Adrenal gland (tissue), 12 donors: ENCODE data around the gene PPM1L. TPM values are rescaled to one million over a fixed set of nuclear protein-coding genes. Genes with fewer than 3 reads are reported as not detected.

Experiments
- DNase-seq, 7 donors: peaks; one replicate each; pipeline ENCODE4 v3.0.0-alpha.2; 2019 to 2020
- H3K27ac ChIP-seq, 5 donors: fragments of 200-600 bp; sonication (generic) in 4 of 5; 1 replicate in 3 of 5; 2 replicates in 2 of 5; pipeline versions ENCODE4 v1.5.1 to v1.8.0; 2016 to 2020; ENCODE audit warnings: mild to moderate bottlenecking in 1 of 5
- H3K27me3 ChIP-seq: fragments of 200-600 bp; 2 replicates; pipeline ENCODE4 v1.8.0; 2021
- H3K36me3 ChIP-seq, 2 donors: fragments of 200-600 bp; replicated peaks in 1 of 2; 1 replicate in 1 of 2; 2 replicates in 1 of 2; pipeline versions ENCODE4 v1.5.1 to v1.8.0; 2018 to 2022
- H3K4me1 ChIP-seq, 2 donors: fragments of 200-600 bp; replicated peaks in 1 of 2; 1 replicate in 1 of 2; 2 replicates in 1 of 2; pipeline versions ENCODE4 v1.5.1 to v1.8.0; 2018 to 2021
- H3K4me3 ChIP-seq, 4 donors: fragments of 200-600 bp; sonication (generic) in 3 of 4; one replicate each; pipeline ENCODE4 v1.5.1; 2016 to 2018
- H3K9me3 ChIP-seq, 3 donors: fragments of 200-600 bp; sonication (generic) in 1 of 3; replicated peaks in 1 of 3; 1 replicate in 2 of 3; 2 replicates in 1 of 3; pipeline versions ENCODE4 v1.5.1 to v1.8.0; 2016 to 2021
- CTCF ChIP-seq, 6 experiments: fragments of 450-650 bp in 4 of 6; fragments of 200-600 bp in 2 of 6; sonication (generic) in 1 of 6; IDR thresholded peaks; 1 replicate in 5 of 6; 2 replicates in 1 of 6; pipeline versions ENCODE4 v1.5.1 to v1.8.0; 2016 to 2021; ENCODE audit warnings: antibody characterized with exemption in 6 of 6, mild to moderate bottlenecking in 2 of 6, moderate library complexity in 1 of 6
- POLR2A ChIP-seq, 2 donors: fragments of 450-650 bp; IDR thresholded peaks; one replicate each; pipeline ENCODE4 v1.6.1; 2017; ENCODE audit warnings: antibody characterized with exemption in 2 of 2, mild to moderate bottlenecking in 2 of 2, moderate library complexity in 1 of 2
- WGBS, 4 donors: extraction: QIAGEN DNeasy Blood & Tissue Kit in 2 of 4; methylation state at CpG; one replicate each; pipeline versions ENCODE4 v1.1.5 to v1.1.7; 2013 to 2017; 5-methylcytosine and 5-hydroxymethylcytosine counted together
- intact Hi-C, 2 donors: fragments of 100-400 bp; cut with DNase I; formaldehyde crosslinking; loops; one replicate each; pipeline versions ENCODE4 v1.14.1 to v1.15.0; 2022 to 2023
- polyA plus RNA-seq, 3 donors: library from polyadenylated mRNA; stranded (reverse); fragments of 200-250 nt in 2 of 3; fragments of 350-450 nt in 1 of 3; fragmentation: Illumina TruSeq in 1 of 3; extraction: RNeasy Lipid Tissue Mini Kit (QIAGEN cat#74804) in 1 of 3; gene quantifications; one replicate each; pipeline ENCODE4 v1.2.3, GENCODE V29; 2013 to 2014
- total RNA-seq, 9 donors: library from RNA; depleted of rRNA in 4 of 9; stranded (reverse); fragments of >200 nt in 4 of 9; fragments of 120-200 nt in 1 of 9; fragmentation: NEBNext Ultra II Directional in 1 of 9; extraction: Animal tissue kit (Norgen Biotek cat#: 25700) in 1 of 9; gene quantifications; one replicate each; pipeline versions ENCODE4 v1.1.0 to v1.2.4, GENCODE V29; 2013 to 2023
- donor health status: healthy with polysubstance abuse.
- donor health status: Bipolar disorder and iron deficiency.
- donor health status: DM: yes; HTN: yes; CAD: no.
- donor health status: DM: no; HTN: no; CAD: no.
- donor health status: DM: no; HTN: no; CAD: no.
- donor health status: DM: yes; HTN: yes; CAD: no.

The PPM1L gene
- total and polyA plus RNA-seq, 12 donors: 2.4 to 53.6 (median 35.0) TPM

- DNase-seq: no peak
- no peaks in the 10 kb centered on the region for H3K27me3 ChIP-seq
- WGBS, 4 donors: 82 to 92% (median 91%) methylated on average over 5 to 11 of the region's 11 CpGs
- no peak overlapping the region for H3K4me3 ChIP-seq
- TF ChIP-seq POLR2A (IDR thresholded peaks at IDR 0.05) (no peak), CTCF (IDR thresholded peaks at IDR 0.05) (no peak)
- no peak overlapping the region for H3K27ac ChIP-seq
- no peaks in the 10 kb centered on the region for H3K36me3 ChIP-seq
- no peaks in the 10 kb centered on the region for H3K4me1 ChIP-seq
- intact Hi-C loops: no loop called here
- no peaks in the 10 kb centered on the region for H3K9me3 ChIP-seq
Measured at GRCh38 chr3:160719710-160720109, 36.3 kb upstream of the PPM1L start.

- Histone ChIP-seq H3K9me3 (no peaks in the 10 kb centered on the region), H3K36me3 (no peaks in the 10 kb centered on the region), H3K27me3 (no peaks in the 10 kb centered on the region), H3K4me1 (no peaks in the 10 kb centered on the region), H3K27ac (no peak overlapping the region), H3K4me3 (no peak overlapping the region)
- WGBS, 4 donors: 74 to 88% (median 82%) methylated on average over 1 to 5 of the region's 5 CpGs
- DNase-seq: no peak
- intact Hi-C loops: no loop called here
- no peak for TF ChIP-seq CTCF (IDR thresholded peaks at IDR 0.05)
- TF ChIP-seq POLR2A (IDR thresholded peaks at IDR 0.05): no peak
Measured at GRCh38 chr3:160720123-160720746, 35.8 kb upstream of the PPM1L start.

GRCh38 chr3:160722331-160722730 is 33.7 kb upstream of the PPM1L start:
- Histone ChIP-seq H3K4me3 (no peak overlapping the region), H3K4me1 (no peaks in the 10 kb centered on the region), H3K9me3 (no peaks in the 10 kb centered on the region), H3K27ac (no peak overlapping the region), H3K36me3 (no peaks in the 10 kb centered on the region), H3K27me3 (no peaks in the 10 kb centered on the region)
- 71 to 78% (median 74%) methylated on average over 2 of the region's 2 CpGs for WGBS, 4 donors
- intact Hi-C loops: no loop called here
- no peak for DNase-seq
- TF ChIP-seq CTCF (IDR thresholded peaks at IDR 0.05): no peak
- TF ChIP-seq POLR2A (IDR thresholded peaks at IDR 0.05): no peak

GRCh38 chr3:160725338-160725737 is 30.7 kb upstream of the PPM1L start:
- Histone ChIP-seq H3K36me3 (no peaks in the 10 kb centered on the region), H3K9me3 (no peaks in the 10 kb centered on the region), H3K27me3 (no peaks in the 10 kb centered on the region), H3K27ac (no peak overlapping the region), H3K4me1 (no peaks in the 10 kb centered on the region), H3K4me3 (no peak overlapping the region)
- 73 to 86% (median 76%) methylated on average over 2 of the region's 2 CpGs for WGBS, 4 donors
- DNase-seq: no peak
- TF ChIP-seq POLR2A (IDR thresholded peaks at IDR 0.05) (no peak), CTCF (IDR thresholded peaks at IDR 0.05) (no peak)
- intact Hi-C loops: no loop called here
